Measurements from ENCODE around the gene EHBP1.

Gene EHBP1

GRCh38 chr2:63057249-63058143, 352.0 kb downstream of the EHBP1 start:
- no peaks in the 10 kb centered on the region for H3K9me3 ChIP-seq (ENCODE audit: control insufficient read depth, insufficient read depth, low read depth, low read length)
- H3K36me3 ChIP-seq (ENCODE audit: control insufficient read depth in 2 of 2, insufficient read depth in 1 of 2, low read length in 2 of 2), result peaks cover 0 to 46% of the 10 kb centered on the region in 2 experiments; a peak in 2 of 3 replicates
- ChIA-PET POLR2A (no interaction called here), CTCF (interaction anchor here (0.6 kb wide), 1 partner anchor 95 kb away, joined by 4 read pairs; no protein-coding TSS in a partner anchor)
- no peak overlapping the region for H3K4me3 ChIP-seq (ENCODE audit: low read depth, low read length)
- no peak overlapping the region for H3K27ac ChIP-seq (ENCODE audit: extremely low read depth, low read depth, low read length)
- no peaks in the 10 kb centered on the region for H3K4me1 ChIP-seq (ENCODE audit: control insufficient read depth, insufficient read depth, low read length)
- TF ChIP-seq RBAK (tag by site-specific recombination; IDR thresholded peaks at IDR 0.05), result no peak
- TF ChIP-seq ZNF24 (tag by site-specific recombination; IDR thresholded peaks at IDR 0.05), result no peak
- TF ChIP-seq GFI1B (tag by site-specific recombination; IDR thresholded peaks at IDR 0.05), result no peak
- TF ChIP-seq ZNF423 (tag by site-specific recombination; IDR thresholded peaks at IDR 0.05), result no peak
- no peak for TF ChIP-seq ZNF76 (tag by site-specific recombination; IDR thresholded peaks at IDR 0.05; ENCODE audit: borderline replicate concordance, low read depth)
- TF ChIP-seq ATF2 (tag by site-specific recombination; IDR thresholded peaks at IDR 0.05; ENCODE audit: low read depth), result no peak
- no peak for TF ChIP-seq MEIS1 (CRISPR knock-in tag; IDR thresholded peaks at IDR 0.05; ENCODE audit: borderline replicate concordance)
- TF ChIP-seq ZNF645 (tag by site-specific recombination; IDR thresholded peaks at IDR 0.05), result no peak

- no peaks in the 10 kb centered on the region for H3K4me1 ChIP-seq (ENCODE audit: control insufficient read depth, insufficient read depth, low read length)
- CTCF ChIA-PET, result interaction anchor here (0.6 kb wide), 1 partner anchor 94 kb away, joined by 4 read pairs; no protein-coding TSS in a partner anchor
- H3K36me3 ChIP-seq (ENCODE audit: control insufficient read depth in 2 of 2, insufficient read depth in 1 of 2, low read length in 2 of 2), result peaks cover 0 to 40% of the 10 kb centered on the region in 2 experiments; a peak in 2 of 3 replicates
- H3K9me3 ChIP-seq (ENCODE audit: control insufficient read depth, insufficient read depth, low read depth, low read length), result no peaks in the 10 kb centered on the region
- H3K4me3 ChIP-seq (ENCODE audit: low read depth, low read length), result no peak overlapping the region
- POLR2A ChIA-PET, result no interaction called here
- H3K27ac ChIP-seq (ENCODE audit: extremely low read depth, low read depth, low read length), result no peak overlapping the region
- TF ChIP-seq ZNF488 (tag by site-specific recombination; IDR thresholded peaks at IDR 0.05) (no peak), ZBTB44 (tag by site-specific recombination; IDR thresholded peaks at IDR 0.05) (no peak), ZNF24 (tag by site-specific recombination; IDR thresholded peaks at IDR 0.05) (no peak)
Observed at GRCh38 chr2:63058144-63058920, 352.8 kb downstream of the EHBP1 start.

GRCh38 chr2:63058921-63059792, 353.6 kb downstream of the EHBP1 start:
- no peak overlapping the region for H3K4me3 ChIP-seq (ENCODE audit: low read depth, low read length)
- ChIA-PET POLR2A (no interaction called here), CTCF (no interaction called here)
- H3K36me3 ChIP-seq (ENCODE audit: control insufficient read depth in 2 of 2, insufficient read depth in 1 of 2, low read length in 2 of 2), result peaks cover 0 to 32% of the 10 kb centered on the region in 2 experiments; a peak in 2 of 3 replicates
- H3K4me1 ChIP-seq (ENCODE audit: control insufficient read depth, insufficient read depth, low read length), result peaks cover under 1% of the 10 kb centered on the region; the same call in 1 of the 2 replicates
- H3K9me3 ChIP-seq (ENCODE audit: control insufficient read depth, insufficient read depth, low read depth, low read length), result no peaks in the 10 kb centered on the region
- H3K27ac ChIP-seq (ENCODE audit: extremely low read depth, low read depth, low read length), result no peak overlapping the region
- no peak for TF ChIP-seq ZFP37 (tag by site-specific recombination; IDR thresholded peaks at IDR 0.05)
- no peak for TF ChIP-seq BCL6B (tag by site-specific recombination; IDR thresholded peaks at IDR 0.05)
- no peak for TF ChIP-seq KLF9 (tag by site-specific recombination; IDR thresholded peaks at IDR 0.05; ENCODE audit: low read depth)
- no peak for TF ChIP-seq ZNF76 (tag by site-specific recombination; IDR thresholded peaks at IDR 0.05; ENCODE audit: borderline replicate concordance, low read depth)
- TF ChIP-seq ZNF211 (tag by site-specific recombination; IDR thresholded peaks at IDR 0.05; ENCODE audit: low read depth), result no peak
- TF ChIP-seq ZEB2 (tag by site-specific recombination; IDR thresholded peaks at IDR 0.05), result no peak
